Erythroblast (primary cell): ENCODE data around the gene NDUFB3.

Source experiments
- GATA1 ChIP-seq: IDR thresholded peaks from 2 replicates; pipeline ENCODE4 v1.6.1; 2011; ENCODE audit warnings: low read depth, mild to moderate bottlenecking, control low read depth, low read length, moderate library complexity
- POLR2A ChIP-seq: IDR thresholded peaks from 2 replicates; pipeline ENCODE4 v1.6.1; 2011; ENCODE audit warnings: mild to moderate bottlenecking, low read length

DNA sequence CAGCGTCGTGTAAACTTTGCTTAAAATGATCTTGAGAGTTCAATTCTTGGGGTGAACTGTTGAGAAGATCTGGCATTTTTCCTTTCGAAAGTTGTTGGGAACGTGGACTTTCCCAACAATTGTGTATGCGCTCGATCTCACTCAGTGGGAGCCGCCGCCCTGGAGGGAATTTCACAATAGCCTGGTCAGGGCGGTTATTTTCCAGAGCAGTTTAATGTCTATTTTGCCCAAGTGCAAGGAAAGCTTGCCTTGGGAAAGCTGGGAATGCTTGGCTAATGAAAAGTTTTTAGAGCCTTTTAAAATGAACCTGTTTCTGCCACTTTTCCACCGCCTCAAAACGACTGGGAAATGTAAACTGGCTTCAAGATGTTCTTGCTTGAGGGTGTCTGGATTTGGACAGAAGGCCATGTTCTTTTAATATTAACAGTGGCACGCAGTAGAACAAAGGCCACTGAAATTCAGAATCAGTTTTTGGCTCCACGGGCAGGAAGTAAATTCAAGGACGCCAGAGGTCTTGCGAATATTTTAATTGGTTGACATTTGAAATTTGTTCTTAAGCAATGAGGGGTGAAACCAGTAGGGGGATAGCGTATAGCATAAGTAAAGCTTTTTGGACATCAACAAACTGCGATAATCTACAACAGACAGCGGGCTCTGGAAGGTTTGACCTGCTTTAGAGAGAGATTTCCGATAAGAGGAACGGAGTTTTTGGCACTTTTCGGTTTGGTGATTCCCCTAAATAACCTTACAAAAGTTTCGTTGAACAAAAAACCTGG, 45.3 kb downstream of the NDUFB3 start:
- TF ChIP-seq POLR2A, result peak; percentile 59
- TF ChIP-seq GATA1, result no peak
